Measurements from ENCODE around the gene RBM44.

RBM44 gene

GRCh38 chr2:237870126-237870525 lies 71.5 kb downstream of the RBM44 start:
- DNase-seq (ENCODE audit: low spot score) = no peak

- DNase-seq (ENCODE audit: low spot score) = no peak
Measured at GRCh38 chr2:237870754-237871651, 72.4 kb downstream of the RBM44 start.

- peak; percentile 59 for DNase-seq (ENCODE audit: low spot score)
Measured at GRCh38 chr2:237872178-237872887, 73.8 kb downstream of the RBM44 start.

GRCh38 chr2:237873421-237873831 lies 74.8 kb downstream of the RBM44 start:
- DNase-seq (ENCODE audit: low spot score) = peak; percentile 55

DNA sequence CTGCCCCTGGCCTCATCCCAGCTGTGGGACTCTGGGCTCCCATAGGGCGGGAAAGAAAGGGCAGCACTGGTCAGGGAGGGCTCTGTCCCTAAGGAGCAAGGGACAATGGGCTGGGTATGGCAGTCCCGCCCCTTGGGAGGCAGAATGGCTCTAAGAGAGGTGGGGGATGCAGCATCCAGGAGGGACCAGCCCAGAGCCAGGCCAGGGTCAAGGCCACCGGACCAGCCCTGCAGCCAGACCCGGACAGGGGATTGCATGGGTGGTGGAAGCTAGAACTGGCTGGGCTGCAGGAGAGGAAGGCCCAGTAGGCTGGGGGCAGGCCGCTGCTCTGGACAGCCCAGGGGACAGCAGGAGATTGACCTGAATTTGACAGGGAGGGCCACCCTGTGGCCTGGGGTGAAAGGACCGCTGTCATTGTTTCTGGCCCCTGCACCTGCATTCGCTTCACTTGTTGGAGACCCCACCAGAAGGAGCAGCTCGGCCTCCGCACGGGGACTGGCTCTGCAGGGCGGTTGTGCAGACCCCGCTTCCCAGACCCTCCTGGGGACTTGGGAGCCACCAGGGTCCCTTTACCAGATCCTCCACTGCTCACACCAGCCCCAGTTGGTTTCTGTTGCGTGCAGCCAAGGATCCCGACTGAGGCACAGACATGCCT lies 75.4 kb downstream of the RBM44 start:
- DNase-seq (ENCODE audit: low spot score) = peak; percentile 63

DNA sequence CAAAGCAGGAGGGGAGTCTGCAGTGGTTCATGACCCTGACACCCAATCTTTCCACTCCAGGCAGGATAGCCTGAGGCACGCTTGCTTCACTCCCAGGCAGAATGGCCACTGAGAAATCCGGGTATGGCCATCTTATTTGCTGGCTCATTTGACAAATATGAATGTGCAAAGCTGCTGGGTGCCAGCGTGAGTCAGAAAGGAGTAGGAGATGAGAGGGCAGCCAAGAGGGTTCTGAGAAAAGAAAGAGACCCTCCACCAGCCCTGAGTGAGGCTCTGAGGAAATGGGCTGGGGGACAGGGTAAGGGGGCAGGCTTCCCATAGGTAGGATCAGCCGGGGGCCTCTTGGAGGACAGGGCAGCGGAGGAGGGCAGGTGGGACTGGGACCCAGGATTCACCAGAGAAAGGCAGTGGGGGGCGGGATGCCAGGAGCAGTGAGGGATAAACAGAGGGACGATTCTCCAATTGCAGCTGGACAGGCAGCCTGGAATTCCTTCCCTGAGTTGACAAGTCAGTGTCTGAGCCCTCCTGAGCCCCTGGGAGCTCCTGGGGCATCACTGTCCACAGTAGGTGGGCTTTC lies 76.1 kb downstream of the RBM44 start:
- DNase-seq (ENCODE audit: low spot score) = peak; percentile 54

DNA sequence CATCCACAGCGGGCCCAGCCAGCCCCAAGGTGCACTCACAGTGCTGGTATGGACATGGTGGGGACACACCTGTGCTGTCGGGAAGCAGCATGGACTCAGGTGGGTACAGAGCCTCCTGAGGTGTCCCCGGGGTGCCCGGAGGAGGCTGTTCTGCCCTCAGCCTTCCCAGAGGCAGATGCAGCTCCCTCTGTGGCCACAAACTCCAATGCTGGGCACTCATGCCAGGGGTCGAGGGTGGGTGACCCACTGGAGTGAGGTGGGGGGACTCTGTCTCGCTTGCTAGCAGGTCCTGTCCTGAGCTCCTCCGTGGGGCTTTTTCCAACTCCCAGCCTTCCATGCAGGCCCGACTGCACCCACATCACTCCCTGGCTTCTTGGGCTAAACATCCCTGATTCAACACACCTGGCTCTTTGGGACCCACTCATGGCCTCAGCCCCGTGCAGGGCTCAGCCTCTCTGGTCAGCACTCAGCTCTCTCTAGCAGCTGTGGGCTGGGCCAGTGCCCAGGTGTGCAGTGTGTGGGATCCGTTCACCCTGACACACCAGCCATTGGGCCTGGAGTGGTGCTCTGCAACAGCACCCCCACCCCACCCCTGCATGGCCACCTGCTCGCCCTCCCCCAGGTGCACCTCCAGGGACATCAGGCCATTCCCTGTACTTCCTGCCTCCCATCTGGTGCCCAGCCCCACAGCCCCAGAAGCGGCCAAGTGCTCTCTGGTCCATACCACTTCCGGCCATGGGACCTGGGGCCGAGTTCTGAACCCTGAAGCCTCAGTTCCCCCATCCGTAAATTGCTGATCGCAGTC lies 76.9 kb downstream of the RBM44 start:
- peak; percentile 58 for DNase-seq (ENCODE audit: low spot score)

DNA sequence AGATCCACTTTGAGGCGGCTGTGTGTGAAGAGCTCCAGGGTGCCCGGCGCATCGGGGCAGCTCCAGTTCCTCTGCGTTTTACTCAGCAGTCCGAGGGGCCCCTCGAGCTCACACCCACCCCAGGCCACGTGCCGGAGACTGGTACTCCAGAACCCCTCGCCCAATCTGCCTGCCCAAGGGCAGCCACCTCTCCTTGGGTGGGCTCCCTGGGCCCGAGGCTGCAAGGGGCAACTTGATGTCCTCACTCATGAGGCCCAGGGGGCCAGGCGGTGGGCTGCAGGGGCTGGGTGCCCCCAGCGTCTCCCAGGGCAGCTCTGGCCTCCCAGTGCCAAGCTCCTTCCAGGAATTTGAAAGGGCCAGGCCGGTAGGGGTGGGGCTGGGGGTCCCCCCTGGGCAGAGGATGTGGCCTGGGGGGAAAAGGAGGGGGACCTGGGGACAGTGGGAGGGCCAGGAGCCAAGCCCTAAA lies 77.5 kb downstream of the RBM44 start:
- peak; percentile 59 for DNase-seq (ENCODE audit: low spot score)

- peak; percentile 60 for DNase-seq (ENCODE audit: low spot score)
Measured at GRCh38 chr2:237876532-237876931, 78.0 kb downstream of the RBM44 start.

- no peak for DNase-seq (ENCODE audit: low spot score)
Measured at GRCh38 chr2:237876951-237877491, 78.4 kb downstream of the RBM44 start.

- DNase-seq (ENCODE audit: low spot score) = peak; percentile 61
Measured at GRCh38 chr2:237877576-237878307, 79.2 kb downstream of the RBM44 start.

DNA sequence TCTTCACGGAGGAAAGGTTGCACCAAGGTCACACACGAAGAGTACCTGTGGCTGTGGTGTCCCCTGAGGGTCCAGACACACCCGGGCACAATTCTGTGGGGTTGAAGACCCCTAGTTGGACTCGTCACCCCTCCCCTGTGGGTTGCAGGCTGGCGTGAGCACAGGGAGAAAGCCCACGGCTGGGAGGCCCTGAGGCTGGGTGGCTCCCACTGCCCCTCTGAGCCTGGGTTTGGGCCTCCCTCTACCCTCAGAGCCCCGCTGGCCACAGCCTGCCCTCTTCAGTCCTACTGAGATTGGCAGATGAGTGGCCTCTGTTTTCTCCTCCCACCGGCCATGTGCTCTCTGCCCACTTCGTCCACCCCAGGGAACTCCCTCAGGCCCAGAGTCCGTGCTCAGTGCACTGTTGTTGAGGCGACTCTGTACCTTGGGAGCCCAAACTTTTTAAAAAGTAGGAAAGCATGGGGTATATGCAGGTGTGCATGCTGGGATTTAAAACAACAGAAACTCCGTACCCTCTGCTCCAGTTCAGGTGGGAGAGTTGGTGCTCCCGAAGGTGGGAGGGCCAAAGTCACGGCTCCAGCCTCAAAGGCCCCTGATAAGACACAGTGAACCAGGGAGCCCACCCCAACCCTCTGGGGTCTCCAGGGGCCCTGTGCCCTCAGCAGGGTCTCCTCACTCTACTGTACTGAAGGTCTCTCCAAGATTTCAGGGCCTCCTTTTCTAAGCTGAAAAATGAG lies 79.9 kb downstream of the RBM44 start:
- peak; percentile 55 for DNase-seq (ENCODE audit: low spot score)

- no peak for DNase-seq (ENCODE audit: low spot score)
Measured at GRCh38 chr2:237879058-237879430, 80.5 kb downstream of the RBM44 start.

GRCh38 chr2:237879991-237880560 lies 81.5 kb downstream of the RBM44 start:
- DNase-seq (ENCODE audit: low spot score) = peak; percentile 28

GRCh38 chr2:237882510-237883481 lies 84.2 kb downstream of the RBM44 start:
- DNase-seq (ENCODE audit: low spot score) = peak; percentile 64

DNA sequence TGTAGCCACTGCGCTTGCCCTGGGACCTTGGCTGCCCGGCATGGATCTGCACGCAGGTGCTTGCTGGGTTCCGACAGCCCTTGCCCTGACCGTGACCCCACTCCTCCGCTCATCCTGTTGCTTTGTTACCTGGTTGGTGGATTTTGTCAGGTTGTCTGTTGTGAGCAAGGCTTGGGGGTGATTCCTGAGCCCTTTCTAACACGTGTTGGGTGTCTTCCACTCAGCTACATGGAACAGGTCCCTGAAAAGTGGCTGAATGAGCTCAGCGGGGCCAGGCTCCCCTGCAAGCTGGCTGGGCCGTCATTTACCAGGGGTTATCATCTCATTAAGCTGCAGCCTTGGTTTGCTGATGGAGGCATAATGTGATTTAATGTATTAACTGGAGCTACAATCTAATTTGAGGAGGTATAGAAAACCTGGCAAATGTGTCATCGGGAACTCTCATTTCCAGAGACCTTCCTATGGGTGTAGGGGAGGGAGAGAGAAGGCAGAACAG lies 85.4 kb downstream of the RBM44 start:
- no peak for DNase-seq (ENCODE audit: low spot score)

DNA sequence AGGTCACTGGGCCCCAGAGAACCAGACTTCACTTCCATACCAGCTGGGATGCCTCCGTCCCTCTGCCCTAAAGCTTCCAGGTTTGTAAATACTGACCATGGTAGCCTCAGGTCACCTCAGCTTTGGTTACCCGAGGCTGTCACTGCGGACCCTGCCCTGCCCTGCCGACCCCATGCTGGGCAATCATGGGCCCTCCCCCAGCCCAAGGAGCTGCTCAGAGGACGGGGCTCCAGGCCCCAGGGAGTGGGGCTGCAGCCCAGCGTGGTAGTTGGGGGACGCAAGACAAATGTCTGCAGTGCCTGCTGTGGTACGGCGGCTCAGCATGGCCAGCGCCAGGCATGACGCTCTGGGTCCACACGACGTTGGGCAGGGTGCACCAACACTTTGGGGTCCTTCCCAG lies 86.1 kb downstream of the RBM44 start:
- peak; percentile 44 for DNase-seq (ENCODE audit: low spot score)
